A549 (cell line): ENCODE results near the gene GPRIN1.

Experiments used
- HOXA7 ChIP-seq: fragments of 250-450 bp; sonication (Bioruptor Pico); IDR thresholded peaks from 2 replicates; pipeline ENCODE4 v1.5.0; 2020; ENCODE audit warnings: mild to moderate bottlenecking, moderate library complexity
- MAX ChIP-seq: IDR thresholded peaks from 2 replicates; pipeline ENCODE4 v1.6.1; 2012
- MAZ ChIP-seq: fragments of 150-350 bp; IDR thresholded peaks from 2 replicates; pipeline ENCODE4 v1.6.1; 2014; ENCODE audit warnings: antibody characterized with exemption, low read depth, low read length, borderline replicate concordance
- POLR2A ChIP-seq: IDR thresholded peaks from 2 replicates; pipeline ENCODE4 v1.6.1; 2012; ENCODE audit warnings: mild to moderate bottlenecking, low read length
- POLR2AphosphoS2 ChIP-seq: conservative IDR thresholded peaks from 2 replicates; pipeline ENCODE4 v1.6.1; 2012; ENCODE audit warnings: low read length, improper control_type of control experiment, inconsistent platforms
- RCOR1 ChIP-seq: fragments of 150-350 bp; IDR thresholded peaks from 2 replicates; pipeline ENCODE4 v1.6.1; 2014; ENCODE audit warnings: antibody characterized with exemption, low read length, low read depth
- TF ChIP-seq, protein P1 (sequence below): fragments of >200 bp; sonication (Bioruptor Twin); formaldehyde crosslinking; IDR thresholded peaks from 3 replicates; pipeline ENCODE4 v1.5.1; 2016

DNA sequence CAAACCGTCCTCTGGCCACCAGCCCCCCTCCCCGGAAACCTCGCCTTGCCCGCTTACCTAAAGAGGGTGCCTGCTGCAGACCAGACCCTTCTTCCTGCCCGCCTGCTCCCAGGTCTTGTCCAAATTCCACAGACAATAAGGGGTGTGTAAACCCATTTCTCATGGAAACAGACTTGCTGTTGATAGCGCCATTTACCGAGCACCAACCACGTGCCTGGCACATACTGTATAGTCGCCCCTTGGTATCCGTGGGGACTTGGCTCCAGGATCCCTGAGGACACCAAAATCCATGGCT lies 35.7 kb downstream of the GPRIN1 start:
- TF ChIP-seq, protein P1, sequence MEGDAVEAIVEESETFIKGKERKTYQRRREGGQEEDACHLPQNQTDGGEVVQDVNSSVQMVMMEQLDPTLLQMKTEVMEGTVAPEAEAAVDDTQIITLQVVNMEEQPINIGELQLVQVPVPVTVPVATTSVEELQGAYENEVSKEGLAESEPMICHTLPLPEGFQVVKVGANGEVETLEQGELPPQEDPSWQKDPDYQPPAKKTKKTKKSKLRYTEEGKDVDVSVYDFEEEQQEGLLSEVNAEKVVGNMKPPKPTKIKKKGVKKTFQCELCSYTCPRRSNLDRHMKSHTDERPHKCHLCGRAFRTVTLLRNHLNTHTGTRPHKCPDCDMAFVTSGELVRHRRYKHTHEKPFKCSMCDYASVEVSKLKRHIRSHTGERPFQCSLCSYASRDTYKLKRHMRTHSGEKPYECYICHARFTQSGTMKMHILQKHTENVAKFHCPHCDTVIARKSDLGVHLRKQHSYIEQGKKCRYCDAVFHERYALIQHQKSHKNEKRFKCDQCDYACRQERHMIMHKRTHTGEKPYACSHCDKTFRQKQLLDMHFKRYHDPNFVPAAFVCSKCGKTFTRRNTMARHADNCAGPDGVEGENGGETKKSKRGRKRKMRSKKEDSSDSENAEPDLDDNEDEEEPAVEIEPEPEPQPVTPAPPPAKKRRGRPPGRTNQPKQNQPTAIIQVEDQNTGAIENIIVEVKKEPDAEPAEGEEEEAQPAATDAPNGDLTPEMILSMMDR: no peak; the same call in 1 of the 3 replicates
- TF ChIP-seq MAZ (no peak), POLR2AphosphoS2 (no peak), HOXA7 (CRISPR knock-in tag) (no peak), MAX (no peak), POLR2A (no peak), RCOR1 (no peak)
